Calu3 (cell line): ENCODE results near the gene ERFL. TPM values are rescaled to one million over a fixed set of nuclear protein-coding genes. Genes with fewer than 3 reads are reported as not detected.

ENCODE experiments used
- BruUV-seq: library from RNA; stranded (reverse); fragments of 400-500 nt; replicated peaks from 2 replicates; lab custom pipeline; 2021; lab: Mats Ljungman, UMichigan
- CTCF ChIA-PET: fragments of 300-600 bp; sonication (Branson Sonifier 250); formaldehyde crosslinking; loops from one replicate; lab custom pipeline; 2022; ENCODE audit warnings: antibody characterized with exemption; lab: Charles Lee
- DNase-seq: peaks from one replicate; pipeline ENCODE4 v3.0.0; 2022
- H3K27ac Mint-ChIP-seq: one replicate; pipeline ENCODE4 v1.8.0; 2022; ENCODE audit warnings: mixed read lengths; ENCODE audit not compliant: unreplicated experiment
- H3K27me3 Mint-ChIP-seq: one replicate; pipeline ENCODE4 v1.8.0; 2022; ENCODE audit warnings: mixed read lengths; ENCODE audit not compliant: unreplicated experiment
- H3K36me3 Mint-ChIP-seq: one replicate; pipeline ENCODE4 v1.8.0; 2022; ENCODE audit warnings: mild to moderate bottlenecking, moderate library complexity, mixed read lengths; ENCODE audit not compliant: insufficient read depth, unreplicated experiment
- H3K4me1 Mint-ChIP-seq: one replicate; pipeline ENCODE4 v1.8.0; 2022; ENCODE audit warnings: mild to moderate bottlenecking, low read depth, mixed read lengths; ENCODE audit not compliant: unreplicated experiment
- H3K4me3 Mint-ChIP-seq: one replicate; pipeline ENCODE4 v1.8.0; 2022; ENCODE audit warnings: mild to moderate bottlenecking, low read depth, moderate library complexity, mixed read lengths; ENCODE audit not compliant: unreplicated experiment
- H3K9me3 Mint-ChIP-seq: one replicate; pipeline ENCODE4 v1.8.0; 2022; ENCODE audit warnings: low read depth, mixed read lengths; ENCODE audit not compliant: unreplicated experiment
- intact Hi-C: fragments of 100-400 bp; cut with micrococcal nuclease; formaldehyde crosslinking; loops from one replicate; pipeline ENCODE4 v1.10.0; 2022; ENCODE audit not compliant: unreplicated experiment
- total RNA-seq: library from RNA; stranded (reverse); gene quantifications from 2 replicates; pipeline ENCODE4 v1.2.3, GENCODE V29; 2022
- TF ChIP-seq, protein P1 (sequence below): fragments of 200-600 bp; IDR thresholded peaks from one replicate; pipeline ENCODE4 v1.8.0; 2022; ENCODE audit warnings: antibody characterized with exemption; ENCODE audit not compliant: unreplicated experiment

The ERFL gene
- total RNA-seq, 1 experiment from 2014 or later, result 0.21 TPM

- intact Hi-C loops, result no loop called here
- CTCF ChIA-PET, result interaction anchor here (1.0 kb wide), 1 partner anchor 51 kb away, joined by 3 read pairs; no protein-coding TSS in a partner anchor
- no peaks in the 10 kb centered on the region for H3K9me3 Mint-ChIP-seq
These were observed 3.8 kb downstream of the ERFL start for GRCh38 chr19:41924151-41925145.

DNA sequence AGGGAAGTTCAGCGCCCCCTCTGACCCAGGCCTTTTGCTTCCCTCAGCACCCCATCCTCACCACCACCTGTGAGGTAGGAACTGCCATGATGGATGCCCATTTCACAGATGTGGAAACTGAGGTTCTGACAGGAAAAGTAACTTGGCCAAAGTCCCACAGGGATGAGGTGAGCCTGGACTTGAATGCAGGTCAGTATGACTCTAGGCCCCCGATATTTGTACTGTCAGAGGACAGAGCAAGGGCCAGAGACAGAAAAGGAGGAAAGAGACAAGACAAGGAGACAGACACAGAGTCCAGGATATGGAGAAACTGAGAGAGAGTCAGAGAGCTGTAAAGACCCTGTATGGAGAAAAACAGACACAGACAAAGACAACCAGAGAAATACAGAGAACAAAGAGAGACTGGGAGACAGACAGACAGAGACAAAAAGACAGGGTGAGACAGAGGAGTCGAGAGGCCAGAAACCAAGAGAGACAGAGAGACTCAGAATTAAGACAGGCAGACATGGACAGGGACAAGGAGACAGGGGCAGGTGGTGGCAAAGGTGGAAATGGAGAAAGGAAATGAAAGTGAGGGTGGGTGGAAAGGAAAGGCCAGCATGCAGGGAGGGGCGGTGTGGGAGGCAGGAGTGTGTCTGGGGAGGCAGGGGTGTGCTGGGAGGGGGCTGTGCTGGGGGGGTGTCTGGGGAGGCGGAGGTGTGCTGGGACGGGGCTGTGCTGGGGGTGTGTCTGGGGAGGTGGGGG, 5.0 kb downstream of the ERFL start:
- no peak for DNase-seq
- CTCF ChIA-PET, result no interaction called here
- Mint-ChIP-seq H3K4me3 (no peak overlapping the region), H3K9me3 (no peaks in the 10 kb centered on the region), H3K27ac (peak overlapping the region; percentile 1), H3K27me3 (no peaks in the 10 kb centered on the region), H3K4me1 (peaks cover 9% of the 10 kb centered on the region), H3K36me3 (peaks cover 4% of the 10 kb centered on the region)
- BruUV-seq, result no TSS peak
- TF ChIP-seq, protein P1, sequence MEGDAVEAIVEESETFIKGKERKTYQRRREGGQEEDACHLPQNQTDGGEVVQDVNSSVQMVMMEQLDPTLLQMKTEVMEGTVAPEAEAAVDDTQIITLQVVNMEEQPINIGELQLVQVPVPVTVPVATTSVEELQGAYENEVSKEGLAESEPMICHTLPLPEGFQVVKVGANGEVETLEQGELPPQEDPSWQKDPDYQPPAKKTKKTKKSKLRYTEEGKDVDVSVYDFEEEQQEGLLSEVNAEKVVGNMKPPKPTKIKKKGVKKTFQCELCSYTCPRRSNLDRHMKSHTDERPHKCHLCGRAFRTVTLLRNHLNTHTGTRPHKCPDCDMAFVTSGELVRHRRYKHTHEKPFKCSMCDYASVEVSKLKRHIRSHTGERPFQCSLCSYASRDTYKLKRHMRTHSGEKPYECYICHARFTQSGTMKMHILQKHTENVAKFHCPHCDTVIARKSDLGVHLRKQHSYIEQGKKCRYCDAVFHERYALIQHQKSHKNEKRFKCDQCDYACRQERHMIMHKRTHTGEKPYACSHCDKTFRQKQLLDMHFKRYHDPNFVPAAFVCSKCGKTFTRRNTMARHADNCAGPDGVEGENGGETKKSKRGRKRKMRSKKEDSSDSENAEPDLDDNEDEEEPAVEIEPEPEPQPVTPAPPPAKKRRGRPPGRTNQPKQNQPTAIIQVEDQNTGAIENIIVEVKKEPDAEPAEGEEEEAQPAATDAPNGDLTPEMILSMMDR, result no peak
- intact Hi-C loops, result no loop called here

More at GRCh38 chr19:41924151-41925145, 3.8 kb downstream of the ERFL start:
- Mint-ChIP-seq H3K4me3 (no peak overlapping the region), H3K36me3 (peaks cover 11% of the 10 kb centered on the region), H3K4me1 (peaks cover 20% of the 10 kb centered on the region), H3K27me3 (no peaks in the 10 kb centered on the region), H3K27ac (no peak overlapping the region)
- BruUV-seq, result no TSS peak
- TF ChIP-seq, protein P1, result no peak
- DNase-seq, result no peak

- no peak for DNase-seq
- H3K4me1 Mint-ChIP-seq, result peaks cover 9% of the 10 kb centered on the region
- BruUV-seq, result no TSS peak
- no peaks in the 10 kb centered on the region for H3K9me3 Mint-ChIP-seq
- CTCF ChIA-PET, result no interaction called here
- no peaks in the 10 kb centered on the region for H3K36me3 Mint-ChIP-seq
- TF ChIP-seq, protein P1, result no peak
- H3K4me3 Mint-ChIP-seq, result no peak overlapping the region
- intact Hi-C loops, result no loop called here
- no peak overlapping the region for H3K27ac Mint-ChIP-seq
- no peaks in the 10 kb centered on the region for H3K27me3 Mint-ChIP-seq
These were observed 5.7 kb downstream of the ERFL start for GRCh38 chr19:41922585-41922984.
